GM04503 (cell line): ENCODE measurements around the gene SIN3A.

Experiments used
- DNase-seq: peaks from one replicate; pipeline ENCODE4 v3.0.0-alpha.2; 2012; ENCODE audit warnings: low read depth

Gene SIN3A

GRCh38 chr15:75371901-75372688 lies 79.4 kb downstream of the SIN3A start:
- DNase-seq = no peak

- DNase-seq = no peak
Observed at GRCh38 chr15:75371486-75371885, 80.0 kb downstream of the SIN3A start.

- no peak for DNase-seq
Observed at GRCh38 chr15:75369897-75370581, 81.5 kb downstream of the SIN3A start.

GRCh38 chr15:75368689-75369239 lies 82.7 kb downstream of the SIN3A start:
- peak; percentile 2 for DNase-seq

- peak; percentile 70 for DNase-seq
Observed at GRCh38 chr15:75367913-75368688, 83.4 kb downstream of the SIN3A start, which contains the start of gene MAN2C1. MAN2C1 (minus strand) TSS chr15:75368607; CDS start chr15:75368583, 24 bp downstream.

- no peak for DNase-seq
Observed at GRCh38 chr15:75367406-75367912, 84.0 kb downstream of the SIN3A start.

GRCh38 chr15:75367006-75367405 lies 84.5 kb downstream of the SIN3A start:
- no peak for DNase-seq

GRCh38 chr15:75366163-75366562 lies 85.3 kb downstream of the SIN3A start:
- DNase-seq = no peak

GRCh38 chr15:75364881-75365280 lies 86.6 kb downstream of the SIN3A start:
- no peak for DNase-seq

GRCh38 chr15:75363786-75364185 lies 87.7 kb downstream of the SIN3A start:
- DNase-seq = no peak

- no peak for DNase-seq
Observed at GRCh38 chr15:75362642-75363249, 88.7 kb downstream of the SIN3A start.

- DNase-seq = no peak
Observed at GRCh38 chr15:75361989-75362641, 89.4 kb downstream of the SIN3A start.

- no peak for DNase-seq
Observed at GRCh38 chr15:75361361-75361988, 90.0 kb downstream of the SIN3A start.

- DNase-seq = no peak
Observed at GRCh38 chr15:75360856-75361255, 90.6 kb downstream of the SIN3A start.

GRCh38 chr15:75360391-75360790 lies 91.1 kb downstream of the SIN3A start:
- no peak for DNase-seq

GRCh38 chr15:75359537-75360250 lies 91.8 kb downstream of the SIN3A start:
- DNase-seq = no peak

- DNase-seq = no peak
Observed at GRCh38 chr15:75358771-75359536, 92.5 kb downstream of the SIN3A start.

- no peak for DNase-seq
Observed at GRCh38 chr15:75357976-75358673, 93.4 kb downstream of the SIN3A start.

- DNase-seq = no peak
Observed at GRCh38 chr15:75356517-75356916, 95.0 kb downstream of the SIN3A start.
